GM13977 (cell line): ENCODE data around the gene TCEA2.

Experiments
- DNase-seq: peaks from one replicate; pipeline ENCODE4 v3.0.0; 2012; ENCODE audit warnings: low spot score
- CTCF ChIP-seq: IDR thresholded peaks from 2 replicates; pipeline ENCODE4 v1.5.1; 2012; ENCODE audit warnings: mild to moderate bottlenecking, control low read depth; ENCODE audit not compliant: insufficient read depth; ENCODE audit errors: extremely low read depth, missing control alignments
- in situ Hi-C: fragments of 300-500 bp; cut with MboI; formaldehyde crosslinking; loops from one replicate; pipeline ENCODE4 v1.12.0; 2022; ENCODE audit warnings: low sequenced_read_pairs, low pct_unique_long_range_greater_than_20kb, mixed read lengths, inconsistent platforms; ENCODE audit not compliant: unreplicated experiment

The TCEA2 gene

DNA sequence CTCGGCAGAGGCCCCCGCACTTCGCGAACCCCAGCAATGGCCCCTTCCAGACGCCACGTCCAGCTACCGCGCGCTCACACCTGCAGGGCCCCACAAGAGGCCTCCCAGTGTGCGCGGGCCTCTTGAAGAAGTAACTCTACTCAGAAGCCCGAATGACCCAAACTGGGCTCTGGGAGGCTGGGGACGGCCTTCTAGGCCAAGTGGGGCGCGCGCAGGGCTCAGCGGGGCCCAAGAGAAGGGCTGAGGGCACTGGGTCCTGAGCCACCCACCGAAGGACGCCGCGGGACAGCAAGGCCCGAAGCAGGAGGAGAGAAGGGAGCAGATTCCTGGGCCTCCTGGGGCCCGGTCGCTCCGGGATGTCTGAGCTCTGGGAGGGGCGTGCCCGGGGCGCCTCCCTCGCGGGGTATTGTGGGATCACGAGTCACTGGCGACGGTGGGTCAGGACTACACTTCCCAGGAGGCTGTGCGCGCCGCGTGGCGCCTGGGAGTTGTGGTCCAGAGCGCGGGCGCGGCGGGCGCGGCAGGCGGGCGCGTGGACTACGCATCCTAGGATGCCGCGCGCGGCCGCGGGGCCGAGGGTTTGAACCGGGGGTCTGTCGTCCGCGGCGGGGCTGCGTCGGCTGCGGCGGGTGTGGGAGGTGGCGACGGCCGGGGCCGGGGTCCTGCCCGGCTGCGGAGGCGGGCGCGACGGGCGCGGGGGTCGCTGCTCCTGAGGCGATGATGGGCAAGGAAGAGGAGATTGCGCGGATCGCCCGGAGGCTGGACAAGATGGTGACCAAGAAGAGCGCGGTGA is at the start of gene TCEA2:
TSS of gene TCEA2 (plus strand) at position 603 of the 793 bp plus-strand sequence. CDS start at position 718, 115 bp downstream.
- no peak for TF ChIP-seq CTCF

DNA sequence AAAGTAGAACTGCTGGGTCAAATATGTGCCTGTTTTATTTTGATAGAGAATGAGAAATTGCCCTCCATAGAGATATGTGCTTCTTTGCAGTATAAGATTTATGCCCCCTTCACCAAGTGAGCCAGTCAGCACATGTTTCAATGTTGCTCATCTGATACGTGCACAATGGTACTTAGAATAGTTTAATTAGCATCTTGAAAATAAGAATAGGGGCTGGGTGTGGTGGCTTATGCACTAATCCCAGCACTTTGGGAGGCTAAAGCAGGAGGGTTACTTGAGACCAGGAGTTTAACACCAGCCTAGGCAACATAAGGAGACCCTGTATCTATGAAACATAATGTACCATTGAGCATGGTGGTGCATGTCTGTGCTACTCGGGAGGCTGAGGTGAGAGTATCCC is 47.4 kb upstream of the TCEA2 start:
- TF ChIP-seq CTCF = no peak
- DNase-seq = no peak
- in situ Hi-C loops = no loop called here

More for the DNA sequence above, at the start of gene TCEA2:
- peak; percentile 99 for DNase-seq
- in situ Hi-C loops = no loop called here

DNA sequence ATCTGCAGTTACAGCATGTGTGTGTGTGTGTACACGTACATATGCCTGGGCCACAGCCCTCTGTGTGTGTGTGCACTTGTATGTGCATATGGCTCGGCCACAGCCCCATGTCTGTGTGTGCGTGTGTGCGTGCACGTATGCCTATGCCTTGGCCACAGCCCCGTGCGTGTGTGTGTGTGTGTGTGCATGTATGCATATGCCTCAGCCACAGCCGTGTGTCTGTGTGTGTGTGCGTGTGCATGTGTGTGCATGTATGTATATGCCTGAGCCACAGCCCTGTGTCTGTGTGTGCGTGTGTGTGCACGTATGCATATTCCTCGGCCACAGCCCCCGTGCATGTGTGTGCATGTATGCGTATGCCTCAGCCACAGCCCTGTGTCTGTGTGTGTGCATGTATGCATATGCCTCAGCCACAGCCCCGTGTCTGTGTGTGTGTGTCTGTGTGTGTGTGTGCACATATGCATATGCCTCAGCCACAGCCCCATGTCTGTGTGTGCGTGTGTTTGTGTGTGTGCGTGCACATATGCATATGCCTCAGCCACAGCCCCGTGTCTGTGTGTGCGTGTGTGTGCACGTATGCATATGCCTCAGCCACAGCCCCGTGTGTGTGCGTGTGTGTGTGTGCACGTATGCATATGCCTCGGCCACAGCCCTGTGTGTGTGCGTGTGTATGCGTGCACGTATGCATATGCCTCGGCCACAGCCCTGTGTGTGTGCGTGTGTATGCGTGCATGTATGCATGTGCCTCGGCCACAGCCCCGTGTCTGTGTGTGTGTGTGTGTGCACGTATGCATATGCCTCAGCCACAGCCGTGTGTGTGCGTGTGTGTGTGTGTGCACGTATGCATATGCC is 41.6 kb upstream of the TCEA2 start:
- no peak for DNase-seq
- in situ Hi-C loops = no loop called here
- TF ChIP-seq CTCF = no peak

GRCh38 chr20:64022671-64023360 is 40.2 kb upstream of the TCEA2 start:
- no peak for TF ChIP-seq CTCF
- in situ Hi-C loops = no loop called here
- no peak for DNase-seq

DNA sequence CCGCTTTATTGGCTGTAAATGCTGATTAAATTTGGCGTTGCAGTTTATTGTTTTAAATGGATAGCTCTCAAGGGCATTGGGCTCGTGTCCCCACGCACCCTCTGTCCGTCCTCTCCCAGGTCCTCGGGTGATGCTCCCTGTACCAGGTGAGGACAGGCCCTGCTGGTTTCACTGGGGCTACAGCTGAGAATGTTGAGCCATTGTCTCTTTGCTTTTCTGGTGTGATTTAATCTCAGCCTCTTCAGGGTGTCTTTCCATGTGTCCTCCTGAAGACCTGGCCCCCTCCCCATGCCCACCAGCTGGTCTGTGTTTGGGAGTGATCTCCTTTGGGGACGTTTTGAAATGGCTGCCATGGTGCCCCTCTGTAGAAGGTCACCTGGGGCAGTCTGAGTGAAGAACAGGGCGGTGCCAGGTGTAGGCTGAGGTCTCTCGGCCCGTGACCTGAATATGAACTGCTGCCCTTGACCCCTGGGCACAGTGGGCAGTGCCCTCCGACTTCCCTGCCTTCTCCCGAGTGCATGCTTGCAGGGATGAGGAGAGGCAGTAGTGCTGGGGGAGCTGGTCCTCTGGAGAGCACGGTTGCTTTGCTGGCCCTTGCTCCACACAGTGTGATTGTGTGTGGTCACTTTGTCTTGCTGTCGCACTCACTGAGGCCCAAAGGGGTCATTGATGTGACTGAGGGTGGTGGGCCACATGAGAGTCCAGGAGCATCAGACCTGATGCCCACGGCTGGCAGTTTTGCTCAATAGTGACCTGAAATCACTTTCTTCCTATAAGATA is 39.4 kb upstream of the TCEA2 start:
- DNase-seq = no peak
- TF ChIP-seq CTCF = no peak
- in situ Hi-C loops = no loop called here
